ENCODE measurements around the gene GGPS1. TPM values are rescaled to one million over a fixed set of nuclear protein-coding genes. Genes with fewer than 3 reads are reported as not detected.
"Not testable (repeated sequence)": the region's sequence is repeated elsewhere in the genome, so short reads cannot be mapped to it uniquely, and the experiment has no call there.

The GGPS1 gene
- total RNA-seq, 1 donor from 2014 or later: 13.0 TPM

GRCh38 chr1:235351898-235352297, 23.5 kb downstream of the GGPS1 start:
- Histone ChIP-seq H3K4me1 (no peaks in the 10 kb centered on the region), H3K4me3 (no peak overlapping the region), H3K27me3 (no peaks in the 10 kb centered on the region), H3K27ac (no peak overlapping the region), H3K36me3 (no peaks in the 10 kb centered on the region), H3K9me3 (no peaks in the 10 kb centered on the region)
- intact Hi-C loops (cut with DNase I): no loop called here
- no peak for DNase-seq (ENCODE audit: extremely low spot score in 2 of 2)
- TF ChIP-seq POLR2A (IDR thresholded peaks at IDR 0.05) (no peak), CTCF (IDR thresholded peaks at IDR 0.05) (no peak), POLR2AphosphoS5 (IDR thresholded peaks at IDR 0.05; ENCODE audit: insufficient read depth in 1 of 2, low read depth in 1 of 2) (no peak)

- intact Hi-C loops (cut with DNase I): no loop called here
- H3K27ac ChIP-seq: no peak overlapping the region
- TF ChIP-seq POLR2AphosphoS5 (IDR thresholded peaks at IDR 0.05; ENCODE audit: insufficient read depth in 1 of 2, low read depth in 1 of 2): no peak
- no peak for TF ChIP-seq POLR2A (IDR thresholded peaks at IDR 0.05)
- TF ChIP-seq CTCF (IDR thresholded peaks at IDR 0.05): no peak
These were observed 29.4 kb downstream of the GGPS1 start for GRCh38 chr1:235357485-235358373.

GRCh38 chr1:235358899-235359298, 30.5 kb downstream of the GGPS1 start:
- Histone ChIP-seq H3K27me3 (no peaks in the 10 kb centered on the region), H3K4me3 (no peak overlapping the region), H3K9me3 (no peaks in the 10 kb centered on the region), H3K36me3 (no peaks in the 10 kb centered on the region), H3K4me1 (no peaks in the 10 kb centered on the region), H3K27ac (no peak overlapping the region)
- TF ChIP-seq POLR2A (IDR thresholded peaks at IDR 0.05) (no peak), CTCF (IDR thresholded peaks at IDR 0.05) (no peak), POLR2AphosphoS5 (IDR thresholded peaks at IDR 0.05; ENCODE audit: insufficient read depth in 1 of 2, low read depth in 1 of 2) (no peak)
- intact Hi-C loops (cut with DNase I): no loop called here
- DNase-seq (ENCODE audit: extremely low spot score in 2 of 2): no peak

More at GRCh38 chr1:235357485-235358373, 29.4 kb downstream of the GGPS1 start:
- Histone ChIP-seq H3K9me3 (no peaks in the 10 kb centered on the region), H3K4me3 (no peak overlapping the region), H3K27me3 (no peaks in the 10 kb centered on the region), H3K4me1 (no peaks in the 10 kb centered on the region), H3K36me3 (no peaks in the 10 kb centered on the region)
- no peak for DNase-seq (ENCODE audit: extremely low spot score in 2 of 2)

GRCh38 chr1:235364189-235364588, 35.8 kb downstream of the GGPS1 start:
- H3K4me3 ChIP-seq; H3K36me3 ChIP-seq; DNase-seq (ENCODE audit: extremely low spot score in 2 of 2); H3K9me3 ChIP-seq; intact Hi-C loops (cut with DNase I); H3K27ac ChIP-seq; H3K27me3 ChIP-seq: not testable (repeated sequence)
- peaks cover 19% of the 10 kb centered on the region for H3K4me1 ChIP-seq

- Histone ChIP-seq H3K27ac (no peak overlapping the region), H3K9me3 (no peaks in the 10 kb centered on the region), H3K4me1 (peaks cover 23% of the 10 kb centered on the region), H3K4me3 (no peak overlapping the region), H3K36me3 (no peaks in the 10 kb centered on the region), H3K27me3 (no peaks in the 10 kb centered on the region)
- intact Hi-C loops (cut with DNase I): no loop called here
- TF ChIP-seq POLR2AphosphoS5 (IDR thresholded peaks at IDR 0.05; ENCODE audit: insufficient read depth in 1 of 2, low read depth in 1 of 2) (no peak), CTCF (IDR thresholded peaks at IDR 0.05) (no peak), POLR2A (IDR thresholded peaks at IDR 0.05) (no peak)
- DNase-seq (ENCODE audit: extremely low spot score in 2 of 2): no peak
These were observed 37.9 kb downstream of the GGPS1 start for GRCh38 chr1:235366286-235366685.

Measured in vagina (tissue), 2 donors.